Esophagus muscularis mucosa (tissue), 4 donors: Measurements from ENCODE around the gene EAF1. TPM values are rescaled to one million over a fixed set of nuclear protein-coding genes. Genes with fewer than 3 reads are reported as not detected.

Source experiments
- DNase-seq: peaks from one replicate; pipeline ENCODE4 v3.0.0-alpha.2; 2017; ENCODE audit errors: extremely low spot score
- H3K27ac ChIP-seq, 4 donors: fragments of 200-600 bp; sonication (generic); replicated peaks in 1 of 4; 1 replicate in 3 of 4; 2 replicates in 1 of 4; pipeline ENCODE4 v1.5.1; 2016 to 2019; ENCODE audit warnings: mild to moderate bottlenecking in 1 of 4
- H3K27me3 ChIP-seq, 4 donors: fragments of 200-600 bp; sonication (generic); one replicate each; pipeline versions ENCODE4 v1.5.1 to v1.6.0; 2016 to 2019
- H3K36me3 ChIP-seq, 4 donors: fragments of 200-600 bp; sonication (generic); one replicate each; pipeline ENCODE4 v1.5.1; 2016 to 2019
- H3K4me1 ChIP-seq, 4 donors: fragments of 200-600 bp; sonication (generic); one replicate each; pipeline ENCODE4 v1.5.1; 2016 to 2019
- H3K4me3 ChIP-seq, 4 donors: fragments of 200-600 bp; sonication (generic); 1 replicate in 2 of 4; 2 replicates in 2 of 4; pipeline ENCODE4 v1.5.1; 2016 to 2019; ENCODE audit warnings: mild to moderate bottlenecking in 4 of 4, moderate library complexity in 1 of 4
- H3K9me3 ChIP-seq, 4 donors: fragments of 200-600 bp; sonication (generic); 1 replicate in 3 of 4; 2 replicates in 1 of 4; pipeline ENCODE4 v1.5.1; 2016 to 2019
- EP300 ChIP-seq: sonication (generic); formaldehyde crosslinking; IDR thresholded peaks from one replicate; pipeline ENCODE4 v1.6.1; 2017; ENCODE audit warnings: antibody characterized with exemption
- POLR2A ChIP-seq: fragments of 450-650 bp; IDR thresholded peaks from one replicate; pipeline ENCODE4 v1.6.1; 2017; ENCODE audit warnings: antibody characterized with exemption, moderate library complexity, mild to moderate bottlenecking, low read depth
- POLR2AphosphoS5 ChIP-seq, 2 donors: sonication (generic); formaldehyde crosslinking; IDR thresholded peaks; one replicate each; pipeline ENCODE4 v1.6.1; 2017; ENCODE audit warnings: antibody characterized with exemption in 2 of 2
- WGBS: methylation state at CpG from one replicate; pipeline ENCODE4 v1.1.5; 2018; 5-methylcytosine and 5-hydroxymethylcytosine counted together
- intact Hi-C: fragments of 100-400 bp; cut with DNase I; formaldehyde crosslinking; loops from one replicate; pipeline ENCODE4 v1.15.1; 2023
- total RNA-seq, 4 donors: library from RNA; depleted of rRNA; stranded (reverse); fragments of >200 nt; gene quantifications; one replicate each; pipeline versions ENCODE4 v1.1.0 to v1.2.1, GENCODE V29; 2016
- TF ChIP-seq, protein P1 (sequence below), 3 experiments: fragments of 200-600 bp in 2 of 3; fragments of 450-650 bp in 1 of 3; sonication (generic) in 2 of 3; IDR thresholded peaks; one replicate each; pipeline ENCODE4 v1.5.1; 2017 to 2019; ENCODE audit warnings: antibody characterized with exemption in 3 of 3, mild to moderate bottlenecking in 2 of 3, moderate library complexity in 1 of 3

EAF1 gene
- total RNA-seq, 4 donors from 2014 or later = 12.0 to 21.7 (median 15.4) TPM

DNA sequence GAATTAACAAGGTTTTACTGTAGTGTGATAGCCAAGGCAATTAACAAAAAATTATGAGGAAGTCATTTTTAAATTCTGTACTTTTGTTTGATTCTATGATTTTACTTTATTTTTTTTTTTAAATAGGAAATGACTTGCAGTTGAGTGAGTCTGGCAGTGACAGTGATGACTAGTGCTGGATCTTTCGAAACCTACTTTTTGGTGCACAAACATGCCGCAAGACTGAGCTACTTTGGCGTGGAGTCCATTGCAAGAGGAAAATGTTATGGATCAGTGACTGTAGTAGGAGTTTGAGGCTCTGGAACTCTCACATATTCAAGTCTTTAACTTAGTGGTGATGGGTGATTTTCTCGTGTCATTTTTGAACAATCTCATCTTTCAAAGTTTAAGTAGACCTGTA lies 11.6 kb downstream of the EAF1 start:
- intact Hi-C loops = no loop called here

GRCh38 chr3:15439476-15439875 lies 12.1 kb downstream of the EAF1 start:
- intact Hi-C loops = no loop called here
- H3K9me3 ChIP-seq = no peaks in the 10 kb centered on the region
- no peak for DNase-seq
- no peak overlapping the region for H3K27ac ChIP-seq
- no peak for TF ChIP-seq POLR2AphosphoS5 (IDR thresholded peaks at IDR 0.05)
- TF ChIP-seq EP300 = no peak
- TF ChIP-seq, protein P1, sequence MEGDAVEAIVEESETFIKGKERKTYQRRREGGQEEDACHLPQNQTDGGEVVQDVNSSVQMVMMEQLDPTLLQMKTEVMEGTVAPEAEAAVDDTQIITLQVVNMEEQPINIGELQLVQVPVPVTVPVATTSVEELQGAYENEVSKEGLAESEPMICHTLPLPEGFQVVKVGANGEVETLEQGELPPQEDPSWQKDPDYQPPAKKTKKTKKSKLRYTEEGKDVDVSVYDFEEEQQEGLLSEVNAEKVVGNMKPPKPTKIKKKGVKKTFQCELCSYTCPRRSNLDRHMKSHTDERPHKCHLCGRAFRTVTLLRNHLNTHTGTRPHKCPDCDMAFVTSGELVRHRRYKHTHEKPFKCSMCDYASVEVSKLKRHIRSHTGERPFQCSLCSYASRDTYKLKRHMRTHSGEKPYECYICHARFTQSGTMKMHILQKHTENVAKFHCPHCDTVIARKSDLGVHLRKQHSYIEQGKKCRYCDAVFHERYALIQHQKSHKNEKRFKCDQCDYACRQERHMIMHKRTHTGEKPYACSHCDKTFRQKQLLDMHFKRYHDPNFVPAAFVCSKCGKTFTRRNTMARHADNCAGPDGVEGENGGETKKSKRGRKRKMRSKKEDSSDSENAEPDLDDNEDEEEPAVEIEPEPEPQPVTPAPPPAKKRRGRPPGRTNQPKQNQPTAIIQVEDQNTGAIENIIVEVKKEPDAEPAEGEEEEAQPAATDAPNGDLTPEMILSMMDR (IDR thresholded peaks at IDR 0.05) = no peak
- no peak for TF ChIP-seq POLR2A
- H3K4me1 ChIP-seq = peaks cover 0 to 5% (median 0%) of the 10 kb centered on the region in 4 donors
- no peaks in the 10 kb centered on the region for H3K27me3 ChIP-seq
- no peak overlapping the region for H3K4me3 ChIP-seq
- peaks cover 52 to 88% (median 83%) of the 10 kb centered on the region in 4 donors for H3K36me3 ChIP-seq

More for the DNA sequence above, 11.6 kb downstream of the EAF1 start:
- TF ChIP-seq POLR2A = no peak
- TF ChIP-seq POLR2AphosphoS5 (IDR thresholded peaks at IDR 0.05) = no peak
- TF ChIP-seq, protein P1 (IDR thresholded peaks at IDR 0.05) = no peak
- TF ChIP-seq EP300 = no peak
- Histone ChIP-seq H3K4me3 (no peak overlapping the region), H3K27me3 (no peaks in the 10 kb centered on the region), H3K36me3 (peaks cover 57 to 93% (median 88%) of the 10 kb centered on the region in 4 donors), H3K4me1 (peaks cover 0 to 5% (median 0%) of the 10 kb centered on the region in 4 donors), H3K27ac (no peak overlapping the region), H3K9me3 (no peaks in the 10 kb centered on the region)
- DNase-seq = no peak
- 87% methylated on average over 4 of the region's 4 CpGs for WGBS

GRCh38 chr3:15440891-15441290 lies 13.5 kb downstream of the EAF1 start:
- H3K4me1 ChIP-seq = peaks cover 0 to 5% (median 0%) of the 10 kb centered on the region in 4 donors
- intact Hi-C loops = no loop called here
- H3K9me3 ChIP-seq = no peaks in the 10 kb centered on the region
- WGBS = 68% methylated on average over 4 of the region's 4 CpGs
- no peaks in the 10 kb centered on the region for H3K27me3 ChIP-seq
- no peak overlapping the region for H3K4me3 ChIP-seq
- H3K27ac ChIP-seq = no peak overlapping the region
- H3K36me3 ChIP-seq = peaks cover 43 to 79% (median 69%) of the 10 kb centered on the region in 4 donors
- no peak for TF ChIP-seq EP300
- TF ChIP-seq, protein P1 (IDR thresholded peaks at IDR 0.05) = no peak
- TF ChIP-seq POLR2AphosphoS5 (IDR thresholded peaks at IDR 0.05) = no peak
- no peak for TF ChIP-seq POLR2A
- DNase-seq = no peak

GRCh38 chr3:15443826-15444524 lies 16.6 kb downstream of the EAF1 start:
- 84% methylated on average over 4 of the region's 4 CpGs for WGBS

More at GRCh38 chr3:15443826-15444524, 16.6 kb downstream of the EAF1 start:
- H3K4me1 ChIP-seq = peaks cover 0 to 5% (median 0%) of the 10 kb centered on the region in 4 donors
- peaks cover 15 to 51% (median 39%) of the 10 kb centered on the region in 4 donors for H3K36me3 ChIP-seq
- TF ChIP-seq POLR2AphosphoS5 (IDR thresholded peaks at IDR 0.05) = no peak
- TF ChIP-seq POLR2A = no peak
- no peak for TF ChIP-seq EP300
- TF ChIP-seq, protein P1 (IDR thresholded peaks at IDR 0.05) = no peak
- no peaks in the 10 kb centered on the region for H3K27me3 ChIP-seq
- no peak overlapping the region for H3K4me3 ChIP-seq
- no peak overlapping the region for H3K27ac ChIP-seq
- intact Hi-C loops = no loop called here
- no peak for DNase-seq
- no peaks in the 10 kb centered on the region for H3K9me3 ChIP-seq
